Suprapubic skin (tissue), 4 donors: ENCODE results near the gene LTBP2. TPM values are rescaled to one million over a fixed set of nuclear protein-coding genes. Genes with fewer than 3 reads are reported as not detected.

Experiments
- DNase-seq, 2 donors: peaks; one replicate each; pipeline ENCODE4 v3.0.0-alpha.2; 2019; ENCODE audit warnings: low spot score in 2 of 2
- H3K27ac ChIP-seq: fragments of 200-600 bp; sonication (generic); one replicate; pipeline ENCODE4 v1.5.1; 2019
- H3K27me3 ChIP-seq: fragments of 200-600 bp; sonication (generic); one replicate; pipeline ENCODE4 v1.5.1; 2019
- H3K36me3 ChIP-seq: fragments of 200-600 bp; sonication (generic); one replicate; pipeline ENCODE4 v1.5.1; 2019
- H3K4me1 ChIP-seq: fragments of 200-600 bp; sonication (generic); one replicate; pipeline ENCODE4 v1.5.1; 2019
- H3K4me3 ChIP-seq: fragments of 200-600 bp; sonication (generic); one replicate; pipeline ENCODE4 v1.5.1; 2019; ENCODE audit warnings: mild to moderate bottlenecking
- H3K9me3 ChIP-seq: fragments of 200-600 bp; sonication (generic); one replicate; pipeline ENCODE4 v1.5.1; 2019
- EP300 ChIP-seq: sonication (generic); formaldehyde crosslinking; IDR thresholded peaks from one replicate; pipeline ENCODE4 v1.6.1; 2017; ENCODE audit warnings: antibody characterized with exemption
- POLR2A ChIP-seq, 2 donors: fragments of 450-650 bp; IDR thresholded peaks; one replicate each; pipeline ENCODE4 v1.6.1; 2017; ENCODE audit warnings: antibody characterized with exemption in 2 of 2, mild to moderate bottlenecking in 2 of 2, moderate library complexity in 2 of 2
- POLR2AphosphoS5 ChIP-seq, 3 donors: sonication (generic); formaldehyde crosslinking; IDR thresholded peaks; one replicate each; pipeline ENCODE4 v1.6.1; 2017; ENCODE audit warnings: antibody characterized with exemption in 3 of 3
- WGBS: methylation state at CpG from one replicate; pipeline ENCODE4 v1.1.5; 2018; 5-methylcytosine and 5-hydroxymethylcytosine counted together
- total RNA-seq, 4 donors: library from RNA; depleted of rRNA; stranded (reverse); fragments of >200 nt; gene quantifications; one replicate each; pipeline ENCODE4 v1.1.0, GENCODE V29; 2016
- TF ChIP-seq, protein P1 (sequence below), 2 donors: fragments of 200-600 bp in 1 of 2; fragments of 450-650 bp in 1 of 2; sonication (generic) in 1 of 2; IDR thresholded peaks; one replicate each; pipeline ENCODE4 v1.5.1; 2016 to 2019; ENCODE audit warnings: antibody characterized with exemption in 2 of 2, mild to moderate bottlenecking in 1 of 2, moderate library complexity in 1 of 2

Gene LTBP2
- total RNA-seq, 4 donors from 2014 or later, result 19.6 to 36.0 (median 26.2) TPM

GRCh38 chr14:74506411-74506851 lies 105.6 kb downstream of the LTBP2 start:
- H3K27ac ChIP-seq, result no peak overlapping the region
- H3K4me1 ChIP-seq, result peaks cover 29% of the 10 kb centered on the region
- WGBS, result 98% methylated on average over 8 of the region's 13 CpGs
- TF ChIP-seq EP300, result no peak
- TF ChIP-seq, protein P1, sequence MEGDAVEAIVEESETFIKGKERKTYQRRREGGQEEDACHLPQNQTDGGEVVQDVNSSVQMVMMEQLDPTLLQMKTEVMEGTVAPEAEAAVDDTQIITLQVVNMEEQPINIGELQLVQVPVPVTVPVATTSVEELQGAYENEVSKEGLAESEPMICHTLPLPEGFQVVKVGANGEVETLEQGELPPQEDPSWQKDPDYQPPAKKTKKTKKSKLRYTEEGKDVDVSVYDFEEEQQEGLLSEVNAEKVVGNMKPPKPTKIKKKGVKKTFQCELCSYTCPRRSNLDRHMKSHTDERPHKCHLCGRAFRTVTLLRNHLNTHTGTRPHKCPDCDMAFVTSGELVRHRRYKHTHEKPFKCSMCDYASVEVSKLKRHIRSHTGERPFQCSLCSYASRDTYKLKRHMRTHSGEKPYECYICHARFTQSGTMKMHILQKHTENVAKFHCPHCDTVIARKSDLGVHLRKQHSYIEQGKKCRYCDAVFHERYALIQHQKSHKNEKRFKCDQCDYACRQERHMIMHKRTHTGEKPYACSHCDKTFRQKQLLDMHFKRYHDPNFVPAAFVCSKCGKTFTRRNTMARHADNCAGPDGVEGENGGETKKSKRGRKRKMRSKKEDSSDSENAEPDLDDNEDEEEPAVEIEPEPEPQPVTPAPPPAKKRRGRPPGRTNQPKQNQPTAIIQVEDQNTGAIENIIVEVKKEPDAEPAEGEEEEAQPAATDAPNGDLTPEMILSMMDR (IDR thresholded peaks at IDR 0.05), result no peak
- no peak for TF ChIP-seq POLR2A (IDR thresholded peaks at IDR 0.05)
- no peak for TF ChIP-seq POLR2AphosphoS5 (IDR thresholded peaks at IDR 0.05)
- H3K4me3 ChIP-seq, result no peak overlapping the region
- no peaks in the 10 kb centered on the region for H3K27me3 ChIP-seq
- no peak for DNase-seq
- H3K36me3 ChIP-seq, result peaks cover 41% of the 10 kb centered on the region
- no peaks in the 10 kb centered on the region for H3K9me3 ChIP-seq

DNA sequence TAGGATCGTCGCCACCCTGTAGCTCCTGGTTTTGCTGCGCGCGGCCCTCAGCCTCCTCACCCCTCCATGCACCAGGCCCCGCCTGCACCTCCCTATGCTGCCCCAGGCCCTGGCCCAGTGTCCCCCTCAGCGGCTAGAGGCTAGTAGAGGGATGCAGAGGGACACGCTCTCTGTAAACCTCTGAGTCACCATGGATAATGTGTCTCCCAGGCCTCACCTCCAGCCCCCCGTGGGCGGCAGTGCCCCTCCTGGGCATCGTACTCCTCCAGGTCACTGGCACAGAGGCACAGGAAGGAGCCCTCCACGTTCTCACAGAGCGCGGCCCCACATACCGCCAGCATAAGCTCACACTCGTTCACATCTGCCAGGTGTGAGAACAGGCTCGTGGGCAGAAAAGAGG lies 106.2 kb downstream of the LTBP2 start:
- Histone ChIP-seq H3K4me1 (peaks cover 30% of the 10 kb centered on the region), H3K27me3 (no peaks in the 10 kb centered on the region), H3K27ac (no peak overlapping the region), H3K4me3 (no peak overlapping the region), H3K9me3 (no peaks in the 10 kb centered on the region), H3K36me3 (peaks cover 41% of the 10 kb centered on the region)
- 86% methylated on average over 17 of the region's 17 CpGs for WGBS
- TF ChIP-seq POLR2A (IDR thresholded peaks at IDR 0.05) (no peak), POLR2AphosphoS5 (IDR thresholded peaks at IDR 0.05) (no peak), EP300 (no peak)
- TF ChIP-seq, protein P1 (IDR thresholded peaks at IDR 0.05), result no peak
- no peak for DNase-seq

GRCh38 chr14:74504874-74505720 lies 106.9 kb downstream of the LTBP2 start:
- Histone ChIP-seq H3K27ac (no peak overlapping the region), H3K4me3 (no peak overlapping the region), H3K4me1 (peaks cover 26% of the 10 kb centered on the region), H3K9me3 (no peaks in the 10 kb centered on the region), H3K36me3 (peaks cover 45% of the 10 kb centered on the region), H3K27me3 (no peaks in the 10 kb centered on the region)
- TF ChIP-seq POLR2A (IDR thresholded peaks at IDR 0.05) (no peak), POLR2AphosphoS5 (IDR thresholded peaks at IDR 0.05) (no peak), EP300 (no peak)
- TF ChIP-seq, protein P1 (IDR thresholded peaks at IDR 0.05), result no peak
- 86% methylated on average over 13 of the region's 20 CpGs for WGBS
- no peak for DNase-seq

GRCh38 chr14:74504412-74504811 lies 107.6 kb downstream of the LTBP2 start:
- H3K27me3 ChIP-seq, result no peaks in the 10 kb centered on the region
- H3K4me3 ChIP-seq, result no peak overlapping the region
- WGBS, result 90% methylated on average over 3 of the region's 4 CpGs
- H3K36me3 ChIP-seq, result peaks cover 40% of the 10 kb centered on the region
- TF ChIP-seq, protein P1 (IDR thresholded peaks at IDR 0.05), result no peak
- no peak for TF ChIP-seq POLR2AphosphoS5 (IDR thresholded peaks at IDR 0.05)
- no peak for TF ChIP-seq POLR2A (IDR thresholded peaks at IDR 0.05)
- no peak overlapping the region for H3K27ac ChIP-seq
- no peaks in the 10 kb centered on the region for H3K9me3 ChIP-seq
- peaks cover 26% of the 10 kb centered on the region for H3K4me1 ChIP-seq
- no peak for DNase-seq

GRCh38 chr14:74503938-74504335 lies 108.1 kb downstream of the LTBP2 start:
- no peak for DNase-seq
- no peak for TF ChIP-seq EP300
- TF ChIP-seq POLR2A (IDR thresholded peaks at IDR 0.05), result no peak
- TF ChIP-seq, protein P1 (IDR thresholded peaks at IDR 0.05), result no peak
- TF ChIP-seq POLR2AphosphoS5 (IDR thresholded peaks at IDR 0.05), result no peak
- WGBS, result 90% methylated on average over 10 of the region's 12 CpGs
- Histone ChIP-seq H3K9me3 (no peaks in the 10 kb centered on the region), H3K4me3 (no peak overlapping the region), H3K27me3 (no peaks in the 10 kb centered on the region), H3K4me1 (peaks cover 26% of the 10 kb centered on the region), H3K36me3 (peaks cover 35% of the 10 kb centered on the region), H3K27ac (no peak overlapping the region)
